GM12873 (cell line): ENCODE data around the gene STXBP5.

Experiments
- TF ChIP-seq, protein P1 (sequence below): IDR thresholded peaks from 2 replicates; pipeline ENCODE4 v1.5.1; 2012; ENCODE audit warnings: low read depth, mild to moderate bottlenecking, moderate library complexity, low read length, control low read depth; ENCODE audit not compliant: insufficient read depth; ENCODE audit errors: missing control alignments

Gene STXBP5

DNA sequence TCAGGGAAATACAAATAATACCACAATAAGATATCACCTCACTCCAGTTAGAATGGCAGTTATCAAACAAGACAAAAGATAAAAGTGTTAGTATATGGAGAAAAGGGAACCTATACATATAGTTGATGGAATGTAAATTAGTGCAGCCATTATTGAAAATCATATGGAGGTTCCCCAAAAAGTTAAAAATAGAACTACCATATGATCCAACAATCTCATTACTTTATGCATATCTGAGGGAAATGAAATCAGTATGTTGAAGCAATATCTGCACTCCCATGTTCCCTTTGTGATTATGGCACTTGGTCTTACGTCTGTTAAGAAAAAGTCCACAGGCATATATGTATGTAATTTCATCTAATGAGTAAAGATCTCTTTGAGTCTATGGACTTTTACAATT is 96.9 kb downstream of the STXBP5 start:
- TF ChIP-seq, protein P1, sequence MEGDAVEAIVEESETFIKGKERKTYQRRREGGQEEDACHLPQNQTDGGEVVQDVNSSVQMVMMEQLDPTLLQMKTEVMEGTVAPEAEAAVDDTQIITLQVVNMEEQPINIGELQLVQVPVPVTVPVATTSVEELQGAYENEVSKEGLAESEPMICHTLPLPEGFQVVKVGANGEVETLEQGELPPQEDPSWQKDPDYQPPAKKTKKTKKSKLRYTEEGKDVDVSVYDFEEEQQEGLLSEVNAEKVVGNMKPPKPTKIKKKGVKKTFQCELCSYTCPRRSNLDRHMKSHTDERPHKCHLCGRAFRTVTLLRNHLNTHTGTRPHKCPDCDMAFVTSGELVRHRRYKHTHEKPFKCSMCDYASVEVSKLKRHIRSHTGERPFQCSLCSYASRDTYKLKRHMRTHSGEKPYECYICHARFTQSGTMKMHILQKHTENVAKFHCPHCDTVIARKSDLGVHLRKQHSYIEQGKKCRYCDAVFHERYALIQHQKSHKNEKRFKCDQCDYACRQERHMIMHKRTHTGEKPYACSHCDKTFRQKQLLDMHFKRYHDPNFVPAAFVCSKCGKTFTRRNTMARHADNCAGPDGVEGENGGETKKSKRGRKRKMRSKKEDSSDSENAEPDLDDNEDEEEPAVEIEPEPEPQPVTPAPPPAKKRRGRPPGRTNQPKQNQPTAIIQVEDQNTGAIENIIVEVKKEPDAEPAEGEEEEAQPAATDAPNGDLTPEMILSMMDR, result no peak

GRCh38 chr6:147304016-147304415 is 99.8 kb downstream of the STXBP5 start:
- TF ChIP-seq, protein P1, result no peak

GRCh38 chr6:147310521-147310920 is 106.3 kb downstream of the STXBP5 start:
- TF ChIP-seq, protein P1, result no peak

GRCh38 chr6:147311218-147311617 is 107.0 kb downstream of the STXBP5 start:
- TF ChIP-seq, protein P1, result no peak

DNA sequence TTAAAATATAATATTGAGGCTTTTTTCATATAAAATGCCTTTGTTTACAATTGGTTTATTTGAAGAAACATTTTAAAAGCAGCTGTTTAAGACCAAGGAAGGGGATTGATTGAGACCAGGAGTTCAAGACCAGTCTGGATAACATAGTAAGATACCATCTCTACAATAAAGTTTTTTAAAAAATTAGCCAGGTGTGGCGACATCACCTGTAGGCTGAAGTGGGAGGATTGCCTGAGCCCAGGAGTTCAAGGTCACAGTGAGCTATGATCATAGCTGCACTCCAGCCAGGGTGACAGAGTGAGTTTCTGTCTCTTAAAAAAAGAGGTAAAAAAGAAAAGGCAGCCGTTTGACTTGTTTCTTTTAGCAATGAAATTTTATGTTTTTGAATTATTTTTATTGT is 117.0 kb downstream of the STXBP5 start:
- TF ChIP-seq, protein P1, result no peak

DNA sequence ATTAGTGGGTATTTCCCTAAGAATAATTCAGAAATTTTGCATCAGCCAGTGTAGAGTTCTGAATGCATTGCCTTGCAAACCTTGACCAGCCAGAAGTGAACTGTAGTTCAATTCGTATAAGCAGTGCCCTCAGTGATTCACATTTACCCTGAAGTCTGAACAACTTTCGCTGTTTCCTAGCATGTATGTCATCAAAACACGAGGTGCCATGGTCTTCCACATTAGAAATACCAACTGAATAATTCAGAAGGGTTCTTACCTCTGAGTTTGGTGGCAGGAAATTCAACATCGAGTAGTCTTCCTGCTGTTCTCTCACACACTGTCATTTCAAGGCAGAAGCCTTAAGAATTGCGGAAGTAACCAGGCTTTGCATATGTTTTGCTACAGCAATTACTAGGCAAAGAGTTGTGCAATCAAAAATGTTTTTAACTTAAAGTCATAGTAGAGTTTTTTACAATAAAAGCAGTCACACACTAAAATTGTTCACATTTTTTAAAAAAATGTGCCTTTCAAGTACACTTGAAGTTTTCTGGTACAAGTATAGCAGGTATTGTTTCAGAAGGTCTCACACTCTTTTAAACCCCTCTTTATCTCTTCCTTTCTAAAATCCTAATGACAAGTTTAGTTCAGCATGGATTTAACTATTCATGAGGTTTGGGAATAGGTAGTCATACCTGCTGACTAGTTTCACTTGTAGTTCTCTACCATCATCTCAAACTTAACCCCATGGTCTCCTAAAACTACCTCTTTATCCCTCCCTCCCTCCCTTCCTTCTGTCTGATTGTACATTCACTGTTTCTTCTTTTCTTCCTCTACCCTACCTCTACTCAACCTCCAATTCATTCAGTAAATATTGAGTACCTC is 118.3 kb downstream of the STXBP5 start:
- TF ChIP-seq, protein P1, result no peak

GRCh38 chr6:147325557-147325956 is 121.3 kb downstream of the STXBP5 start:
- TF ChIP-seq, protein P1, result no peak
